K562 (cell line): ENCODE results near the gene ELMO1. TPM values are rescaled to one million over a fixed set of nuclear protein-coding genes. Genes with fewer than 3 reads are reported as not detected.

Experiments
- ATAC-seq: fragments of 200-7000 bp; cut with Tn5 transposase; 3 replicates; pipeline ENCODE4 v1.9.1; 2020; ENCODE audit warnings: moderate library complexity
- BruUV-seq: library from RNA; stranded (reverse); fragments of 400-500 nt; replicated peaks from 2 replicates; lab custom pipeline; 2021; lab: Mats Ljungman, UMichigan
- CTCF ChIA-PET: fragments of 300-600 bp; formaldehyde crosslinking; extraction: SDS; loops from one replicate; lab custom pipeline; 2021; ENCODE audit warnings: low intra/inter-chr PET ratio; lab: Yijun Ruan, JAX
- POLR2A ChIA-PET: fragments of 300-600, 350-650 bp; sonication (Branson Sonifier 250); formaldehyde crosslinking; extraction: SDS; loops from one replicate; lab custom pipeline; 2021; ENCODE audit warnings: antibody characterized with exemption, inconsistent platforms; lab: Yijun Ruan, JAX
- DNase-seq, 4 experiments: peaks; one replicate each; pipeline versions ENCODE4 v3.0.0 to v3.0.0-alpha.2; 2011 to 2018; ENCODE audit warnings: low spot score in 3 of 4, mixed read lengths in 3 of 4; ENCODE audit errors: extremely low read depth in 1 of 4
- FAIRE-seq: peaks from 2 replicates; lab custom pipeline; 2011; peaks lifted over from hg19 to GRCh38; lab: Jason Lieb, UNC
- H2AFZ ChIP-seq: 2 replicates; pipeline ENCODE4 v1.6.0; 2011; ENCODE audit warnings: low read depth, low read length, control low read depth, inconsistent platforms
- H3K27ac ChIP-seq: fragments of 200-600 bp; 3 replicates; pipeline ENCODE4 v1.8.0; 2011; ENCODE audit warnings: low read depth, mild to moderate bottlenecking, control low read depth, inconsistent platforms, low read length, moderate library complexity, mixed read lengths; ENCODE audit errors: extremely low read depth
- H3K27me3 ChIP-seq, 2 experiments: fragments of 300-600 bp in 1 of 2; 2 replicates in 1 of 2; 3 replicates in 1 of 2; pipeline versions ENCODE4 v1.6.0 to v1.8.0; 2011; ENCODE audit warnings: inconsistent platforms in 2 of 2, low read length in 2 of 2, mild to moderate bottlenecking in 1 of 2, mixed read lengths in 1 of 2, moderate library complexity in 1 of 2; ENCODE audit not compliant: control insufficient read depth in 2 of 2, insufficient read depth in 2 of 2
- H3K36me3 ChIP-seq: fragments of 300-600 bp; 3 replicates; pipeline ENCODE4 v1.8.0; 2011; ENCODE audit warnings: mild to moderate bottlenecking, low read length, inconsistent platforms; ENCODE audit not compliant: control insufficient read depth, insufficient read depth
- H3K4me1 ChIP-seq, 2 experiments: fragments of 200-600 bp in 1 of 2; replicated peaks in 1 of 2; 2 replicates in 1 of 2; 3 replicates in 1 of 2; pipeline versions ENCODE4 v1.5.1 to v1.8.0; 2011; ENCODE audit warnings: inconsistent platforms in 2 of 2, low read length in 2 of 2, mild to moderate bottlenecking in 1 of 2, mixed read lengths in 1 of 2, moderate library complexity in 1 of 2; ENCODE audit not compliant: control insufficient read depth in 2 of 2, insufficient read depth in 2 of 2
- H3K4me2 ChIP-seq: 2 replicates; pipeline ENCODE4 v1.6.1; 2011; ENCODE audit warnings: low read length, control low read depth, inconsistent platforms, mixed read lengths; ENCODE audit not compliant: insufficient read depth
- H3K4me3 ChIP-seq: fragments of 200-600 bp; sonication (generic), shearing (Covaris generic); 2 replicates; pipeline ENCODE4 v1.5.1; 2016; ENCODE audit warnings: control low read depth, inconsistent platforms
- H3K79me2 ChIP-seq: fragments of 200-600 bp; 3 replicates; pipeline ENCODE4 v1.8.0; 2011; ENCODE audit warnings: low read length, inconsistent platforms; ENCODE audit not compliant: control insufficient read depth, insufficient read depth
- H3K9ac ChIP-seq, 2 experiments: 2 replicates each; pipeline versions ENCODE4 v1.6.0 to v1.6.1; 2011; ENCODE audit warnings: low read depth in 2 of 2, low read length in 2 of 2, control low read depth in 1 of 2, inconsistent platforms in 1 of 2, mild to moderate bottlenecking in 1 of 2, mixed read lengths in 1 of 2; ENCODE audit not compliant: insufficient read depth in 1 of 2
- H3K9me1 ChIP-seq: one replicate; pipeline ENCODE4 v1.6.0; 2011; ENCODE audit warnings: inconsistent platforms, mild to moderate bottlenecking, low read length, moderate library complexity; ENCODE audit not compliant: control insufficient read depth, insufficient read depth
- H3K9me3 ChIP-seq: replicated peaks from 2 replicates; pipeline ENCODE4 v1.5.1; 2011; ENCODE audit warnings: low read depth, low read length, inconsistent platforms; ENCODE audit not compliant: control insufficient read depth, insufficient read depth
- H4K20me1 ChIP-seq: replicated peaks from 2 replicates; pipeline ENCODE4 v1.6.1; 2011; ENCODE audit warnings: low read length, inconsistent platforms, mixed read lengths; ENCODE audit not compliant: control insufficient read depth, insufficient read depth
- ERF ChIP-seq: fragments of 450-650 bp; formaldehyde crosslinking; IDR thresholded peaks from 2 replicates; pipeline ENCODE4 v1.4.0; 2020; ENCODE audit warnings: mild to moderate bottlenecking, mixed read lengths
- HNRNPL ChIP-seq: fragments of 200-400 bp; formaldehyde crosslinking; IDR thresholded peaks from 2 replicates; pipeline ENCODE4 v1.6.1; 2017; ENCODE audit warnings: low read depth, mild to moderate bottlenecking, low read length
- POU5F1 ChIP-seq: fragments of 150-350 bp; IDR thresholded peaks from 2 replicates; pipeline ENCODE4 v1.6.1; 2014; ENCODE audit warnings: borderline replicate concordance, low read length, low read depth, mild to moderate bottlenecking; ENCODE audit not compliant: partially characterized antibody
- RBM14 ChIP-seq: fragments of 200-400 bp; formaldehyde crosslinking; IDR thresholded peaks from 2 replicates; pipeline ENCODE4 v1.6.1; 2018; ENCODE audit warnings: low read depth, mild to moderate bottlenecking, low read length, moderate library complexity, borderline replicate concordance; ENCODE audit not compliant: insufficient read depth
- RFX1 ChIP-seq: fragments of 450-650 bp; IDR thresholded peaks from 2 replicates; pipeline ENCODE4 v1.6.1; 2016; ENCODE audit warnings: mild to moderate bottlenecking, moderate library complexity
- ZNF77 ChIP-seq: fragments of 250-450 bp; sonication (Bioruptor Pico); IDR thresholded peaks from 2 replicates; pipeline ENCODE4 v1.5.0; 2020
- WGBS: fragments of 100-300 bp; shearing (Covaris generic); methylation state at CpG from one replicate; pipeline ENCODE4 v1.1.6; 2016; ENCODE audit warnings: low coverage, mixed read lengths; ENCODE audit not compliant: insufficient coverage; ENCODE audit errors: missing lambda C conversion rate; 5-methylcytosine and 5-hydroxymethylcytosine counted together
- in situ Hi-C: fragments of 300-500 bp; cut with MboI; formaldehyde crosslinking; loops from 4 replicates; pipeline ENCODE4 v1.15.0; 2018; ENCODE audit warnings: inconsistent platforms, mixed read lengths
- intact Hi-C: fragments of 100-400 bp; cut with micrococcal nuclease; formaldehyde crosslinking; loops from 2 replicates; pipeline ENCODE4 v1.14.2; 2022
- polyA plus RNA-seq, 8 experiments: library from polyadenylated mRNA; depleted of rRNA in 4 of 8; stranded (reverse) in 5 of 8; unstranded in 3 of 8; fragments of >200 nt; fragmentation: Nextera tagmentation in 2 of 8; fragmentation: Illumina TruSeq in 1 of 8; extraction: Ambion mirVana in 2 of 8; extraction: Trizol in 1 of 8; gene quantifications; 2 replicates each; pipeline versions ENCODE4 v1.2.1 to v1.2.3, GENCODE V29; 2011 to 2014; ENCODE audit warnings: inconsistent platforms in 1 of 8, missing spikeins in 1 of 8
- total RNA-seq, 7 experiments: library from RNA; depleted of rRNA in 6 of 7; stranded (reverse); fragments of >200 nt in 6 of 7; fragmentation: Illumina TruSeq in 2 of 7; extraction: Trizol in 2 of 7; gene quantifications; 2 replicates each; pipeline versions ENCODE4 v1.2.1 to v1.2.3, GENCODE V29; 2011 to 2021; ENCODE audit warnings: low replicate concordance in 1 of 7

Gene ELMO1
- total and polyA plus RNA-seq, 9 of the 15 experiments (the other 6 are each of a cell fraction or from before 2014, with no cell fraction given): 0.36 to 7.2 (median 3.6) TPM

DNA sequence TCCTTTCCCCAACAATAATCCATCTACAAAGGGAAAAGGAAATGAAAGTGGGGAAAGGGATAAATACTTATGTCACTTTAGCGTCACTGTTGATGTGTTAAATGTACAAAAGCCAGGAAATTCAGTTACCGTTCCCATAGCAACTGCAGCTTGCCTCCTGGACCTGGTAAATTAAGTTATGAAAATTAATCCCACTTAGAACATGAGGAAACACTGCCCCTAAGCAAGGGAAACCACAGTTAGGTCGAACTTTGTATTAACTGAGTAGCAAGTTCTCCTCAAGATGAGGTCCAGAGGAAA is 386.2 kb downstream of the ELMO1 start:
- POLR2A ChIA-PET: no interaction called here
- H3K27ac ChIP-seq: no peak overlapping the region
- H3K9me1 ChIP-seq: no peaks in the 10 kb centered on the region
- intact Hi-C loops (no loop called here), in situ Hi-C loops (no loop called here)
- no peak overlapping the region for H3K4me3 ChIP-seq
- no peaks in the 10 kb centered on the region for H3K36me3 ChIP-seq
- peak; percentile 35; the same call in 1 of the 2 replicates for TF ChIP-seq RFX1
- no peak for TF ChIP-seq ERF (CRISPR knock-in tag)
- no peak for TF ChIP-seq RBM14
- no peak for TF ChIP-seq POU5F1
- TF ChIP-seq ZNF77 (CRISPR knock-in tag): no peak
- TF ChIP-seq HNRNPL: no peak
- H2AFZ ChIP-seq: no peak overlapping the region
- DNase-seq (no peak), ATAC-seq (no peak), FAIRE-seq (no peak)
- H3K79me2 ChIP-seq: no peaks in the 10 kb centered on the region
- no peaks in the 10 kb centered on the region for H3K9me3 ChIP-seq
- H3K4me2 ChIP-seq: no peak overlapping the region
- H3K27me3 ChIP-seq: no peaks in the 10 kb centered on the region
- H4K20me1 ChIP-seq: no peaks in the 10 kb centered on the region
- H3K9ac ChIP-seq: no peak overlapping the region
- no TSS peak for BruUV-seq
- H3K4me1 ChIP-seq: no peaks in the 10 kb centered on the region
- WGBS: 0% methylated on average over 3 of the region's 3 CpGs
- CTCF ChIA-PET: interaction anchor here (0.7 kb wide), 1 partner anchor 11 kb away, joined by 3 read pairs; no protein-coding TSS in a partner anchor
